AG09319 (cell line): Measurements from ENCODE around the gene C7.

ENCODE experiments used
- DNase-seq: peaks from one replicate; pipeline ENCODE4 v3.0.0-alpha.2; 2010; ENCODE audit warnings: low read depth; ENCODE audit errors: extremely low read depth
- CTCF ChIP-seq: IDR thresholded peaks from 2 replicates; pipeline ENCODE4 v1.5.1; 2011; ENCODE audit warnings: low read depth, mild to moderate bottlenecking, inconsistent platforms, low read length, moderate library complexity

Gene C7

GRCh38 chr5:40958811-40959210, 49.5 kb downstream of the C7 start:
- DNase-seq = no peak
- TF ChIP-seq CTCF = no peak

GRCh38 chr5:40960037-40960436, 50.7 kb downstream of the C7 start:
- DNase-seq = no peak
- TF ChIP-seq CTCF = no peak

GRCh38 chr5:40962207-40962955, 53.1 kb downstream of the C7 start:
- DNase-seq = no peak
- no peak for TF ChIP-seq CTCF

- TF ChIP-seq CTCF = no peak
- no peak for DNase-seq
These were observed 63.1 kb downstream of the C7 start for GRCh38 chr5:40972434-40972833.

- TF ChIP-seq CTCF = no peak
- no peak for DNase-seq
These were observed 64.2 kb downstream of the C7 start for GRCh38 chr5:40973364-40974004.

- DNase-seq = no peak
- TF ChIP-seq CTCF = no peak
These were observed 66.7 kb downstream of the C7 start for GRCh38 chr5:40976041-40976440.

- TF ChIP-seq CTCF = no peak
- DNase-seq = no peak
These were observed 67.5 kb downstream of the C7 start for GRCh38 chr5:40976836-40977235.
